CD4-positive, alpha-beta memory T cell (primary cell): Measurements from ENCODE around the gene NF2. TPM values are rescaled to one million over a fixed set of nuclear protein-coding genes. Genes with fewer than 3 reads are reported as not detected.
A peak's percentile ranks its signal among the peaks of the same experiment; 100 is the strongest.

Experiments
- CTCF ChIA-PET: fragments of 350-600 bp; sonication (Branson Sonifier 250); formaldehyde crosslinking; loops from one replicate; lab custom pipeline; 2021; ENCODE audit warnings: inconsistent platforms; ENCODE audit not compliant: partially characterized antibody; lab: Charles Lee
- POLR2A ChIA-PET: fragments of 350-600 bp; sonication (Branson Sonifier 250); formaldehyde crosslinking; loops from one replicate; lab custom pipeline; 2021; ENCODE audit not compliant: partially characterized antibody; lab: Charles Lee
- DNase-seq, 5 donors: peaks; one replicate each; pipeline versions ENCODE4 v3.0.0 to v3.0.0-alpha.2; 2020 to 2022; ENCODE audit warnings: mixed read lengths in 1 of 5
- H3K27ac ChIP-seq: one replicate; pipeline ENCODE4 v1.7.0; 2013; ENCODE audit warnings: low read depth, low read length
- H3K27me3 ChIP-seq: 2 replicates; pipeline ENCODE4 v1.7.0; 2013; ENCODE audit warnings: mild to moderate bottlenecking, low read length, moderate library complexity; ENCODE audit not compliant: insufficient read depth
- H3K36me3 ChIP-seq: 2 replicates; pipeline ENCODE4 v1.7.0; 2013; ENCODE audit warnings: mild to moderate bottlenecking, low read length, moderate library complexity; ENCODE audit not compliant: insufficient read depth
- H3K4me1 ChIP-seq: 2 replicates; pipeline ENCODE4 v1.7.0; 2013; ENCODE audit warnings: mild to moderate bottlenecking, low read length, moderate library complexity; ENCODE audit not compliant: insufficient read depth
- H3K4me3 ChIP-seq, 2 donors: one replicate each; pipeline ENCODE4 v1.7.0; 2013; ENCODE audit warnings: low read length in 2 of 2, mild to moderate bottlenecking in 1 of 2
- H3K9me3 ChIP-seq, 2 donors: one replicate each; pipeline ENCODE4 v1.7.0; 2013; ENCODE audit warnings: low read length in 2 of 2, control low read depth in 1 of 2; ENCODE audit not compliant: control insufficient read depth in 1 of 2
- H3K27ac Mint-ChIP-seq, 7 donors: one replicate each; pipeline ENCODE4 v1.8.0; 2020 to 2021; ENCODE audit warnings: mixed read lengths in 7 of 7, mild to moderate bottlenecking in 6 of 7, inconsistent platforms in 3 of 7, moderate library complexity in 3 of 7
- H3K27me3 Mint-ChIP-seq, 2 donors: one replicate each; pipeline ENCODE4 v1.8.0; 2020 to 2021; ENCODE audit warnings: mixed read lengths in 2 of 2
- H3K36me3 Mint-ChIP-seq, 2 donors: one replicate each; pipeline ENCODE4 v1.8.0; 2020 to 2021; ENCODE audit warnings: mixed read lengths in 2 of 2, inconsistent platforms in 1 of 2, mild to moderate bottlenecking in 1 of 2
- H3K4me1 Mint-ChIP-seq, 4 donors: one replicate each; pipeline ENCODE4 v1.8.0; 2020 to 2021; ENCODE audit warnings: mixed read lengths in 4 of 4, mild to moderate bottlenecking in 1 of 4
- H3K4me3 Mint-ChIP-seq, 8 donors: one replicate each; pipeline ENCODE4 v1.8.0; 2020 to 2021; ENCODE audit warnings: mixed read lengths in 8 of 8, mild to moderate bottlenecking in 7 of 8, moderate library complexity in 6 of 8, inconsistent platforms in 3 of 8
- H3K9me3 Mint-ChIP-seq, 8 donors: one replicate each; pipeline ENCODE4 v1.8.0; 2020 to 2021; ENCODE audit warnings: mixed read lengths in 8 of 8, mild to moderate bottlenecking in 5 of 8, inconsistent platforms in 3 of 8, moderate library complexity in 1 of 8
- intact Hi-C: fragments of 100-400 bp; cut with micrococcal nuclease; formaldehyde crosslinking; loops from one replicate; pipeline ENCODE4 v1.15.1; 2023
- polyA plus RNA-seq, 2 donors: library from polyadenylated mRNA; unstranded; fragments of 300-500 nt; fragmentation: Illumina TruSeq; gene quantifications; one replicate each; pipeline ENCODE4 v1.2.3, GENCODE V29; 2021
- total RNA-seq, 2 experiments: library from RNA; stranded (reverse); gene quantifications; one replicate each; pipeline ENCODE4 v1.2.3, GENCODE V29; 2021

The NF2 gene
- total and polyA plus RNA-seq, 4 experiments from 2014 or later, result 11.7 to 31.4 (median 24.2) TPM

DNA sequence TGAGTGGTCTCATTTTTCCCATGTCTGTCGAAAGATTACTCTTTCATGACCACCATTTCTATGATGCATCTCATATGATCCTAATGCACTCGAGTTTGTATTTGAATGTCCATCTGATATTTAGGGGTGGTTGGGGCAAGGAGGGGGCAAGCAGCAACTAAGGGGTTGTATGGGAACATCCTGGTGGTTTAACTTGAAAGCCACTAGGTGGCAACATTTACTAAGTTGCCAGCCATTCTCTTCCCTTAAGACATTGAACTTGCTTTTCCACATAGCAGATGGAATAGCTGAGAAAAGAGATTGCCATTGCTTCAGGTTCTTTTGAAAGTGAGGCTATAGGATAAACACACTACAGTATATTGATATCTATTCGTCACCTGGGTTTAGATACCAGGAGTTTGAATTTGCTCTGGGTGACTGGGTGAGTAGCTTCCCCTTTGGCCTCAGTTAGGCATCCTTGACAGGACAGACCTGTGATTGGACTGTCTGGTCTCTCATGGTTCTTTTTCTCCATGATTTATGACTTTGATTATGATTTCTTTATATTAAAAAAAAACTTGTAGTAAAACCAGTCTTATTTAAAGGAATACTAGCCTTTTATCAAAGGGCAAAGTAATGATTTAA is 32.4 kb downstream of the NF2 start:
- no peak overlapping the region for H3K4me3 ChIP-seq
- peaks cover 11% of the 10 kb centered on the region for H3K36me3 ChIP-seq
- ChIA-PET POLR2A (no interaction called here), CTCF (interaction anchor here (0.6 to 5.5 kb wide), 22 partner anchors 10 to 1755 kb away, joined by 3 to 49 read pairs (median 4); no protein-coding TSS in a partner anchor)
- no peak overlapping the region for H3K4me3 Mint-ChIP-seq
- peaks cover 18 to 19% of the 10 kb centered on the region in 2 donors for H3K36me3 Mint-ChIP-seq
- H3K4me1 ChIP-seq, result peaks cover 5% of the 10 kb centered on the region
- no peak overlapping the region for H3K27ac ChIP-seq
- no peaks in the 10 kb centered on the region for H3K27me3 Mint-ChIP-seq
- peak in 3 of 5 donors; percentile 12 to 24 (median 15) for DNase-seq
- H3K4me1 Mint-ChIP-seq, result peaks cover 13 to 28% (median 24%) of the 10 kb centered on the region in 4 donors
- peak overlapping the region in 2 of 7 donors; percentile 10 to 64 for H3K27ac Mint-ChIP-seq
- no peaks in the 10 kb centered on the region for H3K27me3 ChIP-seq
- no peaks in the 10 kb centered on the region for H3K9me3 Mint-ChIP-seq
- H3K9me3 ChIP-seq, result no peaks in the 10 kb centered on the region
- intact Hi-C loops, result loop anchor here (1.0 to 2.0 kb wide), 2 partner anchors 369 to 453 kb away; no protein-coding TSS in a partner anchor

DNA sequence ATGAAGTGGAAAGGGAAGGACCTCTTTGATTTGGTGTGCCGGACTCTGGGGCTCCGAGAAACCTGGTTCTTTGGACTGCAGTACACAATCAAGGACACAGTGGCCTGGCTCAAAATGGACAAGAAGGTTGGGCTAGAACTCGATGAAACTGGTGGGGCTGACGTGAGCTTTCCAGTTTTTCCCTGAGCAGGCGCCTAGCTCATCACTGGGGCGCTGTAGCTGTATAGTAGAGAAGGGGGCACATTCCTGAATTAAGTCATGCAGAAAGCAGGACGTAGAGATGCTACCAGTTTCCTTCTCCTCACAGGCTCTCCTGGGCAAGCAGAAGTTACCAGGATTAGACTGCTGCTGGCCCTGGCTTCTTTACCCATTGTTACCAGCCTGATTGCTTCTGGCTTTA is 33.3 kb downstream of the NF2 start:
- H3K4me3 ChIP-seq, result no peak overlapping the region
- no peaks in the 10 kb centered on the region for H3K9me3 ChIP-seq
- Mint-ChIP-seq H3K27ac (no peak overlapping the region), H3K4me1 (peaks cover 17 to 34% (median 23%) of the 10 kb centered on the region in 4 donors), H3K36me3 (peaks cover 24 to 27% of the 10 kb centered on the region in 2 donors), H3K4me3 (peak overlapping the region in 1 of 8 donors; percentile 49), H3K9me3 (no peaks in the 10 kb centered on the region), H3K27me3 (no peaks in the 10 kb centered on the region)
- CTCF ChIA-PET, result interaction anchor here (0.8 to 5.5 kb wide), 18 partner anchors 10 to 454 kb away, joined by 3 to 49 read pairs (median 4); no protein-coding TSS in a partner anchor
- no peak overlapping the region for H3K27ac ChIP-seq
- intact Hi-C loops, result no loop called here
- H3K27me3 ChIP-seq, result no peaks in the 10 kb centered on the region
- H3K36me3 ChIP-seq, result peaks cover 11% of the 10 kb centered on the region
- H3K4me1 ChIP-seq, result peaks cover 5% of the 10 kb centered on the region
- POLR2A ChIA-PET, result no interaction called here
- DNase-seq, result no peak

DNA sequence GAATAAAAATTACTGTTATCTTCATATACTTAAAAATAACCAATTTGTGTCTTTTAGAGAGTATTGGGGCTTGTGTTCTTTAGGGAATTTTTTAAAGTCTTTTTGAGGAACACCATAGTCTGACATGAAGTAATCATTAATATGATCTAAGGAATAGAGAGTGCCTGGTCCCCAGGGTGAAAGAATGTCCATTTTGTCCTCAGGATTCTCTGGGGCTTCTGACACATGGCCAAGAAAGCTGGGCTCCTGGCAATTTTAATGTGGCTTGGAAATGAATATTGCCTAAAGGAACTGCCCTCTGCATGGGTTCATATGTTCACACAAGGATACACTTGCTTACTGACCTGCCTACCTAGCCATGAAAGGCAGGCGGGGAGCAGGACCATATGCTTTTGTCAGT is 33.7 kb downstream of the NF2 start:
- Histone ChIP-seq H3K36me3 (peaks cover 11% of the 10 kb centered on the region), H3K9me3 (no peaks in the 10 kb centered on the region), H3K27me3 (no peaks in the 10 kb centered on the region), H3K4me3 (no peak overlapping the region), H3K27ac (no peak overlapping the region), H3K4me1 (peaks cover 5% of the 10 kb centered on the region)
- Mint-ChIP-seq H3K36me3 (peaks cover 29 to 31% of the 10 kb centered on the region in 2 donors), H3K9me3 (no peaks in the 10 kb centered on the region), H3K27me3 (no peaks in the 10 kb centered on the region), H3K4me1 (peaks cover 18 to 36% (median 23%) of the 10 kb centered on the region in 4 donors), H3K27ac (no peak overlapping the region), H3K4me3 (no peak overlapping the region)
- intact Hi-C loops, result no loop called here
- CTCF ChIA-PET, result interaction anchor here (1.2 to 5.5 kb wide), 7 partner anchors 9 to 454 kb away, joined by 3 to 49 read pairs (median 6); no protein-coding TSS in a partner anchor
- POLR2A ChIA-PET, result no interaction called here
- no peak for DNase-seq

DNA sequence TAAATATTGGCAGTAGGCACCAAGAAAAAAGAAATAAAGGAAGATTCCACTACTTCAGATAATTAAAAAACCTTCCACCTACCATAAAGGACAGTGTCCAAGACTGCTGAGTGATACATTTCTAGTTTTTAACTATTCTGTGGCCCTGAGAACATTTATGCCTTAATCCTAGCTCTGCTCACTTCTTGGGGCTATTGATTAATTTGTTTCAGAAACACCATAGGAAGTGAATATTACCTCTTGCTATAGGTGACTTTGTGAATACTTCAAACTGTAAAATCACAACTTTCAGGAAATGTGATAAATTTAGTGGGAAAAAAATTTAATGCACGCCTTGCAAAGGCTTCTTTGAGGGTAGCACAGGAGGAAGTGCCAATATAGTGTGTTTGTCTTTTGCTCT is 35.2 kb downstream of the NF2 start:
- no peak overlapping the region for H3K27ac Mint-ChIP-seq
- POLR2A ChIA-PET, result no interaction called here
- intact Hi-C loops, result no loop called here

DNA sequence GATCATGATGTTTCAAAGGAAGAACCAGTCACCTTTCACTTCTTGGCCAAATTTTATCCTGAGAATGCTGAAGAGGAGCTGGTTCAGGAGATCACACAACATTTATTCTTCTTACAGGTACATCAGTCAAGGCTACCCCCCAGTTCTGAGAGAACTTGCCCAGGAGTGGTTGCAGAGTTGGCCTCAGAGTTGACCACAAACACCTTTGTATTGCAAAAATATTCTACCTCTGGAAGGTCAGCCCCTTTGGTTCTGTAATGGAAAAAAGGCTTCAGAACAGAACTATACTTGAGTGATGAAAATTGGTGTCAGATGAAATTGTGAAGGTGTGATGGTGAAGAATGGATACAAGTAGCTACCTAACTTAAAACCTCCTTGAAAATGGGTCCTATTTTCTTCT is 35.7 kb downstream of the NF2 start:
- H3K4me3 Mint-ChIP-seq, result no peak overlapping the region
- H3K27ac ChIP-seq, result no peak overlapping the region
- H3K36me3 ChIP-seq, result peaks cover 11% of the 10 kb centered on the region
- no peaks in the 10 kb centered on the region for H3K27me3 Mint-ChIP-seq
- no peaks in the 10 kb centered on the region for H3K9me3 Mint-ChIP-seq
- peaks cover 35 to 38% of the 10 kb centered on the region in 2 donors for H3K36me3 Mint-ChIP-seq
- no peaks in the 10 kb centered on the region for H3K9me3 ChIP-seq
- CTCF ChIA-PET, result no interaction called here
- H3K4me3 ChIP-seq, result no peak overlapping the region
- peak overlapping the region in 1 of 7 donors; percentile 19 for H3K27ac Mint-ChIP-seq
- DNase-seq, result no peak
- peaks cover under 1% of the 10 kb centered on the region for H3K4me1 ChIP-seq
- POLR2A ChIA-PET, result no interaction called here
- intact Hi-C loops, result no loop called here
- H3K4me1 Mint-ChIP-seq, result peaks cover 10 to 29% (median 13%) of the 10 kb centered on the region in 4 donors
- no peaks in the 10 kb centered on the region for H3K27me3 ChIP-seq

More for the DNA sequence above, 35.2 kb downstream of the NF2 start:
- H3K27ac ChIP-seq, result no peak overlapping the region
- Mint-ChIP-seq H3K9me3 (no peaks in the 10 kb centered on the region), H3K27me3 (no peaks in the 10 kb centered on the region), H3K4me1 (peaks cover 12 to 33% (median 15%) of the 10 kb centered on the region in 4 donors), H3K36me3 (peaks cover 35 to 38% of the 10 kb centered on the region in 2 donors), H3K4me3 (no peak overlapping the region)
- H3K4me3 ChIP-seq, result no peak overlapping the region
- CTCF ChIA-PET, result interaction anchor here (5.5 kb wide), 1 partner anchor 13 kb away, joined by 49 read pairs; no protein-coding TSS in a partner anchor
- peaks cover 11% of the 10 kb centered on the region for H3K36me3 ChIP-seq
- peaks cover 4% of the 10 kb centered on the region for H3K4me1 ChIP-seq
- no peaks in the 10 kb centered on the region for H3K9me3 ChIP-seq
- H3K27me3 ChIP-seq, result no peaks in the 10 kb centered on the region
- no peak for DNase-seq

DNA sequence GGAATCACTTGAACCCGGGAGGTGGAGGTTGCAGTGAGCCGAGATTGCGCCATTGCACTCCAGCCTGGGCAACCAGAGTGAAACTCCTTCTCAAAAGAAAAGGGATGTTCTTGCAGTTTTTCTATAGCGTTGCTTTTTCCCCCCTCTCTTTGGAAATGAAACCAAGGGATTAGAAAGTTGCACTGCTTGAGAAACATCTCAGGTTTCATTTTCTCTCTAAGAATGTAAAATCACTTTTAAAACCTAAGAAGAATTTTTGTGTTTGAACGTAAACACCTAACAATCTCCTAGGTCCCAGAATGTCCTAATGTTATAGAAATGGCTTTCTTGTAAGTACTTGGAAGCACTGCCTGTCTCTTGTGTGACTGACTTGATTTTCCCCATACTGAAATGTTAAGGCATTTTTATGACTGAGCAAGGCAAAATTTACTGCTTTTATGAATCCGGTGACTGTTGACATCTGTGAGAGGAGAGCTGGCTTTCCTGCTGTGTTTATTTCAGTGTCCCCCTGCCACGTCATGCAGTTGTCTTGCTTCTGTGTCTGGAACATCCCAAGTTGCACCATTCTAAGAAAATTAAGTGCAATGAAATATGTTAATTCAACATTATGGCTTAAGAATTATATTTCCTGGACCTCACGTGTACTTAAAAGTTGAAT is 37.7 kb downstream of the NF2 start:
- POLR2A ChIA-PET, result no interaction called here
- Histone ChIP-seq H3K27me3 (no peaks in the 10 kb centered on the region), H3K4me3 (no peak overlapping the region), H3K4me1 (no peaks in the 10 kb centered on the region), H3K27ac (no peak overlapping the region), H3K9me3 (no peaks in the 10 kb centered on the region), H3K36me3 (peaks cover 11% of the 10 kb centered on the region)
- peak overlapping the region in 6 of 7 donors; percentile 19 to 77 (median 65) for H3K27ac Mint-ChIP-seq
- peaks cover 7 to 18% (median 12%) of the 10 kb centered on the region in 4 donors for H3K4me1 Mint-ChIP-seq
- no peaks in the 10 kb centered on the region for H3K9me3 Mint-ChIP-seq
- no peaks in the 10 kb centered on the region for H3K27me3 Mint-ChIP-seq
- no peak for DNase-seq
- peak overlapping the region in 1 of 8 donors; percentile 54 for H3K4me3 Mint-ChIP-seq
- CTCF ChIA-PET, result interaction anchor here (0.6 kb wide), 1 partner anchor 15 kb away, joined by 3 read pairs; no protein-coding TSS in a partner anchor
- intact Hi-C loops, result no loop called here
- H3K36me3 Mint-ChIP-seq, result peaks cover 44 to 50% of the 10 kb centered on the region in 2 donors
